Memory B cell (primary cell): ENCODE data around the gene NPY5R.

Experiments used
- ATAC-seq: fragments of 150-1000 bp; cut with Tn5 transposase; 2 replicates; pipeline ENCODE4 v1.10.0; 2021; ENCODE audit warnings: low read depth, mild to moderate bottlenecking, moderate library complexity
- DNase-seq, 2 donors: peaks; one replicate each; pipeline ENCODE4 v3.0.0; 2022; ENCODE audit warnings: low spot score in 2 of 2
- H3K27ac Mint-ChIP-seq: one replicate; pipeline ENCODE4 v1.8.0; 2022; ENCODE audit warnings: mild to moderate bottlenecking, moderate library complexity, mixed read lengths
- H3K27me3 Mint-ChIP-seq: one replicate; pipeline ENCODE4 v1.8.0; 2022; ENCODE audit warnings: mixed read lengths
- H3K36me3 Mint-ChIP-seq: one replicate; pipeline ENCODE4 v1.8.0; 2022; ENCODE audit warnings: mild to moderate bottlenecking, mixed read lengths
- H3K4me1 Mint-ChIP-seq: one replicate; pipeline ENCODE4 v1.8.0; 2022; ENCODE audit warnings: mixed read lengths
- H3K4me3 Mint-ChIP-seq: one replicate; pipeline ENCODE4 v1.8.0; 2022; ENCODE audit warnings: mild to moderate bottlenecking, moderate library complexity, mixed read lengths
- H3K9me3 Mint-ChIP-seq: one replicate; pipeline ENCODE4 v1.8.0; 2022; ENCODE audit warnings: mixed read lengths

Gene NPY5R

DNA sequence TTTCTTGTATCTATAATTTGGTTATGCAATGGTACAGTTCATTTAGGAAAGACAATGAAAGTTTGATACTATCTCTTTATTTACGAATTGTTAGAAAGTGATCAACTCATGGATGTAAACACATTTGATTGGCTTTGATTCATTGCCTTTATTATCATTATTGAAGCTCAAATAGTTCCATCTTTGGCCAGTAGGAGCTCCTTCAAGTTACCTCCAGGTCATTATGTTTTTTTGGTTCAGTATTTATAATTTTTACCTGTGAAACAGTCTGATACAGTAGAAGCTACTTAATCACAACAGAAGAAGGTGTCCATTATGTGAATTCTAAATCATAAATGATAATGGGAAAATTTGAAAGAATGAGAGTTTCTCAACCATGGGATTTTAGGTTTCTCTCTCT, 12.4 kb downstream of the NPY5R start:
- DNase-seq, result no peak
- no peaks in the 10 kb centered on the region for H3K36me3 Mint-ChIP-seq
- ATAC-seq, result no peak
- no peaks in the 10 kb centered on the region for H3K9me3 Mint-ChIP-seq
- H3K27me3 Mint-ChIP-seq, result peaks cover 3% of the 10 kb centered on the region
- H3K4me3 Mint-ChIP-seq, result no peak overlapping the region
- H3K27ac Mint-ChIP-seq, result no peak overlapping the region
- H3K4me1 Mint-ChIP-seq, result no peaks in the 10 kb centered on the region

DNA sequence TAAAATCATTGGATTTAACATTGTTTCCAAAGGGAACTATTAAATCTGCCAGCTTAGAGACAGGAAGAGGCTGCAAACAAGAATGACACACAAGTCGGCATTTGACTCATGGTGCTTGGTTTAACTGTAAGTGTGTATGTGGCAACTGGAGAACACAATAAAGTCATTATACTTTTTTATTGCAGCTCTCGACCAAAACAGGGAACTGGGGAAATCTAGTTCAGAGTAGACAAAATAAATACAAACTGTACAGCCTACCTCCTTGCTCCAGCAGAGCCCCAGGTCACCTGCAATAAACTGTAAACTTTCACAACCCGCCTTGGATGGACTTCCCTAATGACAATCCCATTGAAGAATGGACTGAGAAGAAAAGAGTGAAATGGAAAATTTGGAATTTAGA, 24.0 kb downstream of the NPY5R start:
- Mint-ChIP-seq H3K27ac (no peak overlapping the region), H3K36me3 (no peaks in the 10 kb centered on the region), H3K4me1 (no peaks in the 10 kb centered on the region), H3K4me3 (no peak overlapping the region), H3K27me3 (peaks cover 13% of the 10 kb centered on the region), H3K9me3 (no peaks in the 10 kb centered on the region)
- ATAC-seq, result no peak
- DNase-seq, result no peak

DNA sequence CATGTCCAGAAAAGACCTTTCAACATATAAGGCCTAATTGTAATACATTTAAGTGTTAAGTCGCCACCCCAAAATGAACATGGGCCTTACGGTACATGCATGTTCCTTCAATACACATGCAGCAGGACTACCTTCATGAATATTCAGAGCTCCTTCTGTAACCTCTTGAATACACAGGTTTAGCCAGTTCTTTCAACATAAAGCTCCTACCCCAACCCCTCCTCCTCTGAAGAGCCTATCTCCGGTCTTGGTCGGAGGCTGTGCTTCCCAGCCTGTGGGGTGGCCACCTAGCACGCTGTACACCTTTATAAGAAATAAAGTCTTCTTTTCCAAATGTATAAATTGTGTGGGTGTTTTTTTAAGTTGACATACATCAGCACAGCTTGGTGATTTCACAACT, 28.3 kb downstream of the NPY5R start:
- no peak overlapping the region for H3K4me3 Mint-ChIP-seq
- H3K36me3 Mint-ChIP-seq, result no peaks in the 10 kb centered on the region
- no peaks in the 10 kb centered on the region for H3K4me1 Mint-ChIP-seq
- peaks cover 4% of the 10 kb centered on the region for H3K27me3 Mint-ChIP-seq
- no peaks in the 10 kb centered on the region for H3K9me3 Mint-ChIP-seq
- H3K27ac Mint-ChIP-seq, result no peak overlapping the region
- no peak for ATAC-seq
- no peak for DNase-seq

DNA sequence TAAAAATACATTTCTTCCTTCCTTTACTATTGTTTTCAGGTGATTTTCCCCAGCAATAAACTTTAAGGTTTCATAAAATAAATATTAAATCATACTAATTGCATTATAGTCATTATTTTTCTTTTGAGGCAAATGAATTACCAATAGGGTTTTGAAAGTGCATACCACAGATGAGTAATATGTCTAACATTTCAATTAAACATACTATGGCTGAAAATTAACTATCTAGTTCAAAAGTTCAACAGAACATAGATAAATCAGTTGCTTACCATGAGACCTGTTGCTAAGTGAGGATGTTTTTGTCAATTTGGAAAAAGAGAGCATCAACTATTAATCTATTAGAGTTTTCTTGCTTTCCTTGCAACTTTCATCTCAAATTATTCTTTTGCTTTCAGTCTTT, 35.0 kb downstream of the NPY5R start:
- Mint-ChIP-seq H3K4me3 (no peak overlapping the region), H3K4me1 (no peaks in the 10 kb centered on the region), H3K27ac (no peak overlapping the region), H3K27me3 (peaks cover 4% of the 10 kb centered on the region), H3K9me3 (no peaks in the 10 kb centered on the region), H3K36me3 (no peaks in the 10 kb centered on the region)
- ATAC-seq (no peak), DNase-seq (no peak)

DNA sequence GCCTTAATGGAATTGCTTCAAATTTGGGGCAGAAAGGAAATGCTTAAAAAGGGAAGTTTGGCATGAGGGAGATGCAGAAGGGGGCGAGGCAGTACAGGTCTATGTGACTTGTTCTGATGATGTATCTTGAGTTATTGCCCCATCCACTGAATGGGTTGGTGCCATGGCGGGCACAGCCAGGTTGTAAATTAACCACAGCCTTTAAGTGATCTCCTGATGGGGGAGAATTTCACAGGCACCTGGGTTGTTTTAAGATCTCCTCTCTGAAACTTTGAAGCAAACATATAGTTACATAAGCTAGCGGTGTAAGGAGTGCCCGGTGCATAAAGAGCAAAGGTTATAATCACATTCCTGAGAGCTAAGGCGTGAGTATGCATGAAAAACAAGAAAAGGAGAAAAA, 37.0 kb downstream of the NPY5R start:
- ATAC-seq (no peak), DNase-seq (no peak)
- H3K27ac Mint-ChIP-seq, result no peak overlapping the region
- no peaks in the 10 kb centered on the region for H3K4me1 Mint-ChIP-seq
- H3K27me3 Mint-ChIP-seq, result peaks cover 5% of the 10 kb centered on the region
- no peaks in the 10 kb centered on the region for H3K9me3 Mint-ChIP-seq
- no peaks in the 10 kb centered on the region for H3K36me3 Mint-ChIP-seq
- H3K4me3 Mint-ChIP-seq, result no peak overlapping the region

DNA sequence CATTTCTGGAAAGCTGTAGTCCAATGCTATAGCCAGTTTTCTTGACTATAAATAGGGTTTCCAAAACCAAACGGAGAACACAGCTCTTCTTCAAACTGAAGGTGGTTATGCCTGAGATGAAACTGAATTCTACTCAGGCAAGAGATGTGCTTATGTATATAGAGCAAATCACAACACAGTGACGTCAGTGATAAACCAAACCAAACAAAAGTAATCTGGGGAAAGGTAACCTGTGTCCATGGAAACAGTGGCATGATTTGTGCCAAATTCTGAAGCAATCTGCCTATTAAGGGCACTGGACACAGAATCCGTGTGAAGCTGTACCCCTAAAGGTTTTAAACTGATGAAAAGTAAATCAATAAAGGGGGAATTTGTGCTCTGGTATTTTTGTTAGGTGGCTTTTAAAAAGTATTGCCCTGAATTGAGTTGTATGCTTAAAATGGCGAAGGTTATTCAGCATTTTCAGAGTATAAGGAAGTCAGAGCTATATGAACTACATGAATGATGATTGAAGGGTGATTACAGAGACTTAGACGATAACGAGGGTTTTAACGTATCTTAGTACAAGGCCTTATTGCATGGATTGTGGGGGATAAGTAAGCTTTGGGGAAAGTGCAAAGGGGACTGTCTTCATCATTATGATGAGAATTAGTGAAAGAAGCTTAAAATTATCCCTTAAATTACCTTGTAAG, 38.6 kb downstream of the NPY5R start:
- Mint-ChIP-seq H3K27me3 (peaks cover 9% of the 10 kb centered on the region), H3K36me3 (no peaks in the 10 kb centered on the region), H3K4me3 (no peak overlapping the region), H3K4me1 (no peaks in the 10 kb centered on the region), H3K27ac (no peak overlapping the region), H3K9me3 (no peaks in the 10 kb centered on the region)
- ATAC-seq, result no peak
- no peak for DNase-seq

DNA sequence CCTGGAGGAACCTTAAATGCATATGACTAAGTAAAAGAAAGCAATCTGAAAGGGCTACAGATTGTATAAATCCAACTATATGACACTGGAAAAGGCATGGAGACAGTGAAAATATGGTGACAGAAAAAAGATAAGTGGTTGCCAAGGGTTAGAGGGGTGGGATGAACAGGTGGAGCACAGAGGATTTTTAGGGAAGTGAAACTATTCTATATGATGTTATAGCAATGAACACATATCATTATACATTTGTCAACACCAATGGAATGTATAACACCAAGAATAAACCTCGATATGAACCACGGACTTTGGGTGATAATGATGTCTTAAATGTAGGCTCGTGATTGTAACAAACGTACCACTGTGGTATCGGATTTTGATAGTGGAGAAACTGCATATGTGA, 40.7 kb downstream of the NPY5R start:
- Mint-ChIP-seq H3K27ac (no peak overlapping the region), H3K4me3 (no peak overlapping the region), H3K27me3 (peaks cover 9% of the 10 kb centered on the region), H3K4me1 (no peaks in the 10 kb centered on the region), H3K36me3 (no peaks in the 10 kb centered on the region), H3K9me3 (no peaks in the 10 kb centered on the region)
- DNase-seq (no peak), ATAC-seq (no peak)

DNA sequence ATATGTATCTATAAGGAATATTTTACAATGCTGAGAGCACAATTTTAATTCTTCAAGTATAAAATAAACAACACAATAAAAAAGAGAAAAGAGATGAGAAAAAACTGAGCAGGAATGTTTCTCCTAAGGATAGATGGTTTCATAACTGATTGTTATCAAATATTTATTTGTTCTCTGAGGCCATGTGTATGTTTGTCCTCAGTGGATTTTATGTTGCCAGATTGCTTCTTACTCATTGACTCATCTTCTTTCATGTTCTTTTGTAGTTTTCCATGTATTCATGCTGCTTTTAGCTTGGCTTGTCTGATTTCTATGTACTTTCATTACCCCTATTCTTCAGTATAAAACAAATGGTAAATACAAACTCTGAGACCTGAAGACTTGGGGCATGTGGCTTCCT, 41.2 kb downstream of the NPY5R start:
- no peaks in the 10 kb centered on the region for H3K36me3 Mint-ChIP-seq
- ATAC-seq, result no peak
- H3K27ac Mint-ChIP-seq, result no peak overlapping the region

DNA sequence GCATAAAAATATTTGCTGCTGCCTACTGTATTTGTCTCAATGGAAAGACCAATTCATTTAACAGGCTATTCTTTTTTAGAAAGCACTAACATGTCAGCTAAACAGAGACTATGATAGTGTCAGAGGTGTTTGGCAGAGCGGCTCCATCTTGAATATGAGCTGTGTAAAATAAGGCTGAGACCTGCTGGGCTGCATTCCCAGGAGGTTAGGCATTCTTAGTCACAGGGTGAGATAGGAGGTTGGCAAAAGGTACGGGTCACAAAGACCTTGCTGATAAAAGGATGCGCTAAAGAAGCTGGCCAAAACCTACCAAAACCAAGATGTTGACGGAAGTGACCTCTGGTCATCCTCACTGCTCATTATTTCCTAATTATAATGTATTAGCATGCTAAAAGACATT, 41.8 kb downstream of the NPY5R start:
- DNase-seq (no peak), ATAC-seq (no peak)

More for the DNA sequence above, 41.2 kb downstream of the NPY5R start:
- no peak for DNase-seq
- H3K9me3 Mint-ChIP-seq, result no peaks in the 10 kb centered on the region
- H3K4me3 Mint-ChIP-seq, result no peak overlapping the region
- H3K27me3 Mint-ChIP-seq, result peaks cover 9% of the 10 kb centered on the region
- H3K4me1 Mint-ChIP-seq, result no peaks in the 10 kb centered on the region

DNA sequence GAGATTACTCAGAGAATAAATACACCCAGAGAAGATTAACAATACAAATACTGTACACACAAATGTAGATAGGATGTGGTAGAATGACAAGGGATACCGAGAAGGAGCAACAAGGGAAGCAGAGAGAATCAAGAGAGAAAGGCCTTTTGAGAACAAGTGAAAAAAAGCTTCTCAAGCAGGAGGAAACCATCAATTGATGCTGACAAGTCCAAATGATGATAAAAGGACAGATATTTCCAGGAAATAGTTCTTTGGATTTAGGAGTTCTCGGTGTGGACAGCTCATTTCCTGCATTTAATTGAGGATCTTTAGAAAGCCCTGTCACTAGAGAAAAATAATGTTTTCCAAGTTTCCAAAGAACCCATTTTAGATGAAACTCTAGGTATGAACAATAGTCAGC, 48.1 kb downstream of the NPY5R start:
- no peak for ATAC-seq
- Mint-ChIP-seq H3K27ac (no peak overlapping the region), H3K36me3 (no peaks in the 10 kb centered on the region), H3K4me1 (peaks cover 5% of the 10 kb centered on the region), H3K4me3 (no peak overlapping the region), H3K27me3 (peaks cover 5% of the 10 kb centered on the region), H3K9me3 (no peaks in the 10 kb centered on the region)
- no peak for DNase-seq

More for the DNA sequence above, 41.8 kb downstream of the NPY5R start:
- no peaks in the 10 kb centered on the region for H3K4me1 Mint-ChIP-seq
- H3K36me3 Mint-ChIP-seq, result no peaks in the 10 kb centered on the region
- no peaks in the 10 kb centered on the region for H3K9me3 Mint-ChIP-seq
- no peak overlapping the region for H3K27ac Mint-ChIP-seq
- H3K4me3 Mint-ChIP-seq, result no peak overlapping the region
- H3K27me3 Mint-ChIP-seq, result peaks cover 8% of the 10 kb centered on the region

DNA sequence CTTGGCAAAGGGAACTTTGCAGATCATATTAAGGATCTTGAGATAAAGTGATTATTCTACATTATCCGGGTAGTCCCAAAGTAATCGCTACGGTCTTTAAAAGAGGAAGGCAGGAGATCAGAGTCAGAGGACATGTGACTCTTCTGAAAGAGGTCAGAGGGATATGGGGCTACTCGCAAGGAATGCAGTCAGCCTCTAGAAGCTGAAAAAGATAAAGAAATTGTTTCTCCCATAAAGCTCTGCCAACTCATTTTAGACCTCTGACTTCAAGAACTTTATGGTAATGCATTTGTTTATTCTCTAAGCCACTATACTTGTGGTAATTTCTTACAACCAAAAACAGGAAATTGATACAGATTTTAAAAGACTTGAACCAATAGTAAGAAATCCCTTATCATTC, 48.6 kb downstream of the NPY5R start:
- H3K36me3 Mint-ChIP-seq, result no peaks in the 10 kb centered on the region
- no peaks in the 10 kb centered on the region for H3K9me3 Mint-ChIP-seq

DNA sequence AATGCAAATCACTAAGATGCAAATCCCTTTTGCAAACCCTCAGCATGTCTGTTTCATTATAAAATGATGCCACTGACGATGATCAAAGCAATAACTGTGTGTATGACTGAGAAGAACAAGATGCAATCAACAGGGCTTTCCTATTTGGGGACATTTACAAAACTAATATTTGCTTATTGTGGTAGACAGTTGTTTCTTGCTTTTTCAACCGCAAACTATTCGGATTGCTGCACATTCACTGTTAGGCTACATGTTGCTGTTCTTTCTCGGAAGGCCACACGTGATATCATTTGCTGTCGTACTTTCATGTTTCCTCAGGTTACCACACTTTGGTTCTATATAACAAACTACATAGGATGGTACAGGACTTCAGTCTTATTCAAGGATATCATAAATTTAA, 49.8 kb downstream of the NPY5R start:
- H3K27me3 Mint-ChIP-seq, result peaks cover 6% of the 10 kb centered on the region
- peaks cover 5% of the 10 kb centered on the region for H3K4me1 Mint-ChIP-seq
- no peaks in the 10 kb centered on the region for H3K36me3 Mint-ChIP-seq
- H3K27ac Mint-ChIP-seq, result no peak overlapping the region
- ATAC-seq, result no peak
- no peaks in the 10 kb centered on the region for H3K9me3 Mint-ChIP-seq
- no peak for DNase-seq
- H3K4me3 Mint-ChIP-seq, result no peak overlapping the region

More for the DNA sequence above, 48.6 kb downstream of the NPY5R start:
- Mint-ChIP-seq H3K4me1 (peaks cover 5% of the 10 kb centered on the region), H3K27ac (no peak overlapping the region), H3K27me3 (peaks cover 5% of the 10 kb centered on the region), H3K4me3 (no peak overlapping the region)
- ATAC-seq (no peak), DNase-seq (no peak)

DNA sequence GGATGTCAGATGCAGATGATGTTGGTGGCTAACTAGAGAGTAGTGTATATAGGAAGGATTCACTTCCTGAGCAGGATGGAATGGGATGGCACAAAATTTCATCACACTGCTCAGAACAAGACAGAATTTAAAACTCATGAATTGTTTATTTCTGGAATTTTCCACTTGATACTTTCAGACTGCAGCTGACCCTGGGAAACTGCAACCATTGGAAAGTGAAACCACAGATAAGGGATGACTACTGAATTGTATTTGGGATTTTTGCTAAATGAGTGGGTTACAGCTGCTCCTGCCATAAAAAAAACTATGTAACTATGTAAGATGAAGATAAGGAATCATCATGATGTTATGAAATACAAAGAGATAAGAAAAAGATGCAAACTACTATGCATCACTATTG, 51.4 kb downstream of the NPY5R start:
- no peaks in the 10 kb centered on the region for H3K9me3 Mint-ChIP-seq
- H3K27ac Mint-ChIP-seq, result no peak overlapping the region
- no peak for ATAC-seq
- no peak overlapping the region for H3K4me3 Mint-ChIP-seq
- DNase-seq, result no peak
- H3K27me3 Mint-ChIP-seq, result peaks cover 6% of the 10 kb centered on the region
- H3K4me1 Mint-ChIP-seq, result peaks cover 5% of the 10 kb centered on the region
- no peaks in the 10 kb centered on the region for H3K36me3 Mint-ChIP-seq

DNA sequence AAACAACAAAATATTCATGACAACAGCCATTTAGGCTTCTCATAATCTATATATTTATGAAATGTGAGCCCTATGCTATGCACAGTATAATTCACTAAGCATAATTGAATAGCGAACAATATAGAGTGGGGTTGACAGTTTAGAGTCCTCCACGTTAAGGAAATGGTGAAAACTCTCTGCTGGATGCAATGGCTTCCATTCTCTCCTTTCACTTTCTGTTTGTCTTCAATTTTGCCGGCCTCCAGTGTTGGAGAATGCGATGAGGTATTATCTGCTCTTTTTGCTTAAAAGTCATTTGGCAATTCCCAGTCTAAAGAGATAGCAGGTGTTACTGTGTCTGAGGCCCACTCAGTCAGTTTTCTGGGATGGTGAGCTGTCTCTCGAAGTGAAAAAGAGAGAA, 52.1 kb downstream of the NPY5R start:
- Mint-ChIP-seq H3K4me3 (peak overlapping the region; percentile 27), H3K27ac (no peak overlapping the region), H3K9me3 (no peaks in the 10 kb centered on the region), H3K36me3 (no peaks in the 10 kb centered on the region), H3K27me3 (peaks cover 6% of the 10 kb centered on the region), H3K4me1 (peaks cover 5% of the 10 kb centered on the region)
- no peak for DNase-seq
- ATAC-seq, result no peak

DNA sequence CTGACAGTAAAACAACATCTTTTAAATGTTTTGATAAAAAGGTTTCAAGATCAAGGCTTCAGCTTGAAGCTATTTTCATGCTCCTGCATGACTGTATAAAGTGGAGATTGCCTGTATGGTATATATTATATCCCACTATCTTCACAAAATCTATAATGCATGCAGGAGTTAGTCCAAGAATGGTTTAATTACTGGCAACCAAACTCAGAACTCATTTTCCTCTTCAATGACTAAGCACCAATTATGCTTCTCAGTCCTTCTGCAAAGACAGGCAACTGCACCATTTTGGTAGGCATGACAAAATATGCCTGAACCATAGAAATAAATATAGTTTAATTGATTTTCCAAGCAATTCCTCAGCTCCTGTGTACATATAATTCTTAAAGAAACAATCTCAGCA, 54.5 kb downstream of the NPY5R start:
- H3K27me3 Mint-ChIP-seq, result peaks cover 4% of the 10 kb centered on the region
- H3K9me3 Mint-ChIP-seq, result no peaks in the 10 kb centered on the region
- H3K4me3 Mint-ChIP-seq, result no peak overlapping the region
- ATAC-seq, result no peak
- H3K27ac Mint-ChIP-seq, result no peak overlapping the region
- no peak for DNase-seq
- H3K36me3 Mint-ChIP-seq, result no peaks in the 10 kb centered on the region
- H3K4me1 Mint-ChIP-seq, result peaks cover 5% of the 10 kb centered on the region
